ENCODE data around the gene ECE1.

DNA sequence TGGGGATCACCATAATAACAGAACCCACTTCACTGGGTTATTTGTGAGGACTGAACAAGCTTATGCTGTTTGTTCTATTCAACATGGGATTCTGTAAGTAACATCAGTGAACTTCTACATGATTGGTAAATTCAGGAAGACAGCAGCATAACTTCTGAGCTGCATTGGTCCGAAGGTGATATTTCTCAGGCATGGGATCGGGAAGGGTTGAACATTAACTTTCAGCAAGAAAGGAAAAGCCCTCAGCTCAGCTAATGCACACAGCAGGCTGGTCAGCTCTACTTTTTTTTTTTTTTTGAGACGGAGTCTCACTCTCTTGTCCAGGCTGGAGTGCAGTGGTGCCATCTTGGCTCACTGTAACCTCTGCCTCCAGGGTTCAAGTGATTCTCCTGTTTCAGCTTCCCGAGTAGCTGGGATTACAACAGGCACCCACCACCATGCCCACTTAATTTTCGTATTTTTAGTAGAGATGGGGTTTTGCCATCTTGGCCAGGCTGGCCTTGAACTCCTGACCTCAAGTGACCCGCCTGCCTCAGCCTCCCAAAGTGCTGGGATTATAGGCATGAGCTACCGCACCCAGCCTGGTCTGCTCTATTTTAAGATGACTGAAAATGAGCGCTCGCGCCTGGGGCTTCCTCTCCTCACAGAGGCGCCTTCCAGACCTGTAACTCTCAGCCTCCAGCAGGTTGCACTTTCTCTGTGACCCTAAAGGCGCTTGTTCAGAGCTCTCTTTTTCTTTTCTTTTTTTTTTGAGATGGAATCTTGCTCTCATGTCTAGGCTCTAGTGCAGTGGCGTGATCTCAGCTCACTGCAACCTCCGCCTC is 42.2 kb downstream of the ECE1 start:
- TF ChIP-seq EZH2phosphoT487 (conservative IDR thresholded peaks at IDR 0.05; ENCODE audit: low read length) = no peak
- TF ChIP-seq, protein P1, sequence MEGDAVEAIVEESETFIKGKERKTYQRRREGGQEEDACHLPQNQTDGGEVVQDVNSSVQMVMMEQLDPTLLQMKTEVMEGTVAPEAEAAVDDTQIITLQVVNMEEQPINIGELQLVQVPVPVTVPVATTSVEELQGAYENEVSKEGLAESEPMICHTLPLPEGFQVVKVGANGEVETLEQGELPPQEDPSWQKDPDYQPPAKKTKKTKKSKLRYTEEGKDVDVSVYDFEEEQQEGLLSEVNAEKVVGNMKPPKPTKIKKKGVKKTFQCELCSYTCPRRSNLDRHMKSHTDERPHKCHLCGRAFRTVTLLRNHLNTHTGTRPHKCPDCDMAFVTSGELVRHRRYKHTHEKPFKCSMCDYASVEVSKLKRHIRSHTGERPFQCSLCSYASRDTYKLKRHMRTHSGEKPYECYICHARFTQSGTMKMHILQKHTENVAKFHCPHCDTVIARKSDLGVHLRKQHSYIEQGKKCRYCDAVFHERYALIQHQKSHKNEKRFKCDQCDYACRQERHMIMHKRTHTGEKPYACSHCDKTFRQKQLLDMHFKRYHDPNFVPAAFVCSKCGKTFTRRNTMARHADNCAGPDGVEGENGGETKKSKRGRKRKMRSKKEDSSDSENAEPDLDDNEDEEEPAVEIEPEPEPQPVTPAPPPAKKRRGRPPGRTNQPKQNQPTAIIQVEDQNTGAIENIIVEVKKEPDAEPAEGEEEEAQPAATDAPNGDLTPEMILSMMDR (IDR thresholded peaks at IDR 0.05; ENCODE audit: insufficient read depth, low read length, poor library complexity, severe bottlenecking) = no peak

All from SU-DHL-6 (cell line).